Transverse colon (tissue), 3 donors: ENCODE measurements around the gene LIPF.

ENCODE experiments used
- EP300 ChIP-seq: sonication (generic); formaldehyde crosslinking; IDR thresholded peaks from one replicate; pipeline ENCODE4 v1.6.1; 2017; ENCODE audit warnings: antibody characterized with exemption, low read depth
- TF ChIP-seq, protein P1 (sequence below), 5 experiments: fragments of 200-600 bp in 3 of 5; fragments of 450-650 bp in 2 of 5; sonication (generic) in 3 of 5; IDR thresholded peaks; 1 replicate in 2 of 5; 2 replicates in 3 of 5; pipeline ENCODE4 v1.5.1; 2016 to 2017; ENCODE audit warnings: antibody characterized with exemption in 5 of 5, inconsistent platforms in 3 of 5, mild to moderate bottlenecking in 2 of 5, moderate library complexity in 1 of 5

DNA sequence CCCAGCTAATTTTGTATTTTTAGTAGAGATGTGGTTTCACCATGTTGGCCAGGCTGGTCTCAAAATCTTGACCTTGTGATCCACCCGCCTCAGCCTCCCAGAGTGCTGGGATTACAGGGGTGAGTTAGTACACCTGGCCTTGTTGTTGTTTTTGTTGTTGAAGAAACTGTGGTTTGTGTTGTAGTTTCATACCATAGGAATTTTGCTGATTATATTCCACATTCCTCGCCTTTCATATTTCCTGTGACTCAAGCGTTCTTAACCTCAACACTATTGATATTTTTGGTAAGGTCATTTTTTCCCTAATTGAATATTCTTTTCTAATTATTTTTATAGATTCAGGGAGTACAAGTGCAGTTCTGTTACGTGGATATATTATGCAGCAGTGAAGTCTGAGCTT, 16.7 kb downstream of the LIPF start:
- no peak for TF ChIP-seq EP300
- TF ChIP-seq, protein P1, sequence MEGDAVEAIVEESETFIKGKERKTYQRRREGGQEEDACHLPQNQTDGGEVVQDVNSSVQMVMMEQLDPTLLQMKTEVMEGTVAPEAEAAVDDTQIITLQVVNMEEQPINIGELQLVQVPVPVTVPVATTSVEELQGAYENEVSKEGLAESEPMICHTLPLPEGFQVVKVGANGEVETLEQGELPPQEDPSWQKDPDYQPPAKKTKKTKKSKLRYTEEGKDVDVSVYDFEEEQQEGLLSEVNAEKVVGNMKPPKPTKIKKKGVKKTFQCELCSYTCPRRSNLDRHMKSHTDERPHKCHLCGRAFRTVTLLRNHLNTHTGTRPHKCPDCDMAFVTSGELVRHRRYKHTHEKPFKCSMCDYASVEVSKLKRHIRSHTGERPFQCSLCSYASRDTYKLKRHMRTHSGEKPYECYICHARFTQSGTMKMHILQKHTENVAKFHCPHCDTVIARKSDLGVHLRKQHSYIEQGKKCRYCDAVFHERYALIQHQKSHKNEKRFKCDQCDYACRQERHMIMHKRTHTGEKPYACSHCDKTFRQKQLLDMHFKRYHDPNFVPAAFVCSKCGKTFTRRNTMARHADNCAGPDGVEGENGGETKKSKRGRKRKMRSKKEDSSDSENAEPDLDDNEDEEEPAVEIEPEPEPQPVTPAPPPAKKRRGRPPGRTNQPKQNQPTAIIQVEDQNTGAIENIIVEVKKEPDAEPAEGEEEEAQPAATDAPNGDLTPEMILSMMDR (IDR thresholded peaks at IDR 0.05), result no peak
